Measurements from ENCODE around the gene CHN2.

Gene CHN2

DNA sequence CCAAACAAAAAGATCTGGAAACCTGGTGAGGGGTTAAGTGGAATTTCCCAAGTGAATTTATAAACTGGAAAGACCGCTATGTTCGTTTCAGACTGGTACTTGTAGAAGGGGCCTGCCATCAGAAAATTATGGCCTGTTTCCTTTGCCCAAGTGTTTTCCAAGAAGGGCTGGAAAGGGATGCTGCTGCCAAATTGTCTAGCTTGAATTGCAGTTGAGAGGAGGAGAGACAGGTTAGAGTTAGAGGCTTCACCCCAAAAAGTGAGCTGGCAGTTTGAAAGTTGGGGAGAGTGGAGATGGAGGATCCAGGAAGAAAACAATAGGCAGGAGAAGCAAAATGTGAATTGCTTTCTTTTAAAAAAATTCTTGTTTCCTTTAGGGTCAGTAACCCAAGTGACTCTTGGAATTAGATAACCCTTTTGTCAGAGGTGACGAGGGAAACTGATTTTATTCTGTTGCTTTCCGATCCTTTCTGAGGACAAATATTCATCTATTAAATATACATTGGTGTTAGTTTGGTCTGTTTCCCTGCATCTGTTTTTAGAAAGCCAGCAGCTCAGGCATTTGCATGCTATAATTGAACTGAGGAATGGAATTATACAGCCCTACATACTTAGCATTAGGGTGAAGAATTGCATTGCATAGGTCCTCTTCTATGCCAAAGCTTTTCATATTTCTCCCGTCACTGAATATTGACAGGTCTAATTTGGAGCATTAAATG lies 286.5 kb downstream of the CHN2 start:
- no peak overlapping the region for H3K9ac ChIP-seq
- H3K36me3 ChIP-seq (ENCODE audit: insufficient read depth), result no peaks in the 10 kb centered on the region
- H4K20me1 ChIP-seq (ENCODE audit: insufficient read depth), result no peaks in the 10 kb centered on the region
- no peak overlapping the region for H3K4me3 ChIP-seq (IDR thresholded peaks at IDR 0.05; ENCODE audit: insufficient read depth, low read depth, low read length)
- H3K79me2 ChIP-seq (ENCODE audit: insufficient read depth, low read depth), result no peaks in the 10 kb centered on the region
- H3K4me1 ChIP-seq (ENCODE audit: low read depth, poor library complexity, severe bottlenecking), result no peaks in the 10 kb centered on the region
- no peak overlapping the region for H3K27ac ChIP-seq
- H3K4me2 ChIP-seq, result no peak overlapping the region
- TF ChIP-seq, protein P1, sequence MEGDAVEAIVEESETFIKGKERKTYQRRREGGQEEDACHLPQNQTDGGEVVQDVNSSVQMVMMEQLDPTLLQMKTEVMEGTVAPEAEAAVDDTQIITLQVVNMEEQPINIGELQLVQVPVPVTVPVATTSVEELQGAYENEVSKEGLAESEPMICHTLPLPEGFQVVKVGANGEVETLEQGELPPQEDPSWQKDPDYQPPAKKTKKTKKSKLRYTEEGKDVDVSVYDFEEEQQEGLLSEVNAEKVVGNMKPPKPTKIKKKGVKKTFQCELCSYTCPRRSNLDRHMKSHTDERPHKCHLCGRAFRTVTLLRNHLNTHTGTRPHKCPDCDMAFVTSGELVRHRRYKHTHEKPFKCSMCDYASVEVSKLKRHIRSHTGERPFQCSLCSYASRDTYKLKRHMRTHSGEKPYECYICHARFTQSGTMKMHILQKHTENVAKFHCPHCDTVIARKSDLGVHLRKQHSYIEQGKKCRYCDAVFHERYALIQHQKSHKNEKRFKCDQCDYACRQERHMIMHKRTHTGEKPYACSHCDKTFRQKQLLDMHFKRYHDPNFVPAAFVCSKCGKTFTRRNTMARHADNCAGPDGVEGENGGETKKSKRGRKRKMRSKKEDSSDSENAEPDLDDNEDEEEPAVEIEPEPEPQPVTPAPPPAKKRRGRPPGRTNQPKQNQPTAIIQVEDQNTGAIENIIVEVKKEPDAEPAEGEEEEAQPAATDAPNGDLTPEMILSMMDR (conservative IDR thresholded peaks at IDR 0.05; ENCODE audit: low read depth, low read length), result no peak
- H2AFZ ChIP-seq (ENCODE audit: low read depth), result no peak overlapping the region
- H3K27me3 ChIP-seq (ENCODE audit: insufficient read depth, low read depth), result no peaks in the 10 kb centered on the region

DNA sequence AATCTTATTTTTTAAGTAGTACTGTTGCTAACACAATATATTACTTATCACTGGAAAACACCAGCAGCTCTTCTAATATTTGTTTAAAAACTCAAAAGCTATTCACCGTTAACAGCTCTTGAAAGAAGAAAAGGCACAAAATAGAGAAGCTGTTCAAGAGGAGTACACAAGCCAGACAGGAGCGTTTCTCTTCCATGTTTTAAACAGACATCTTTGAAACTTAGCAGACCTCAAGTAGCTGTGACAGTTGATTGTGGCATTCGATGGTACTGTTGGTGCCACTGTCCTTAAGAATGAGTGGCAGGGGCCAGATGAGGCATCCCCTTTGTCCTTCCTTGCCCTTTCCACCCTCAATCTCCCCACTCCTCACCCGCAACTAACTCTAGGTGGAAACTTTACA lies 287.5 kb downstream of the CHN2 start:
- no peaks in the 10 kb centered on the region for H3K79me2 ChIP-seq (ENCODE audit: insufficient read depth, low read depth)
- no peak overlapping the region for H3K4me2 ChIP-seq
- no peaks in the 10 kb centered on the region for H3K36me3 ChIP-seq (ENCODE audit: insufficient read depth)
- no peak overlapping the region for H3K27ac ChIP-seq
- TF ChIP-seq, protein P1 (conservative IDR thresholded peaks at IDR 0.05; ENCODE audit: low read depth, low read length), result no peak
- H3K9ac ChIP-seq, result no peak overlapping the region
- H4K20me1 ChIP-seq (ENCODE audit: insufficient read depth), result no peaks in the 10 kb centered on the region
- H3K27me3 ChIP-seq (ENCODE audit: insufficient read depth, low read depth), result no peaks in the 10 kb centered on the region
- no peak overlapping the region for H2AFZ ChIP-seq (ENCODE audit: low read depth)
- no peak overlapping the region for H3K4me3 ChIP-seq (IDR thresholded peaks at IDR 0.05; ENCODE audit: insufficient read depth, low read depth, low read length)
- no peaks in the 10 kb centered on the region for H3K4me1 ChIP-seq (ENCODE audit: low read depth, poor library complexity, severe bottlenecking)

DNA sequence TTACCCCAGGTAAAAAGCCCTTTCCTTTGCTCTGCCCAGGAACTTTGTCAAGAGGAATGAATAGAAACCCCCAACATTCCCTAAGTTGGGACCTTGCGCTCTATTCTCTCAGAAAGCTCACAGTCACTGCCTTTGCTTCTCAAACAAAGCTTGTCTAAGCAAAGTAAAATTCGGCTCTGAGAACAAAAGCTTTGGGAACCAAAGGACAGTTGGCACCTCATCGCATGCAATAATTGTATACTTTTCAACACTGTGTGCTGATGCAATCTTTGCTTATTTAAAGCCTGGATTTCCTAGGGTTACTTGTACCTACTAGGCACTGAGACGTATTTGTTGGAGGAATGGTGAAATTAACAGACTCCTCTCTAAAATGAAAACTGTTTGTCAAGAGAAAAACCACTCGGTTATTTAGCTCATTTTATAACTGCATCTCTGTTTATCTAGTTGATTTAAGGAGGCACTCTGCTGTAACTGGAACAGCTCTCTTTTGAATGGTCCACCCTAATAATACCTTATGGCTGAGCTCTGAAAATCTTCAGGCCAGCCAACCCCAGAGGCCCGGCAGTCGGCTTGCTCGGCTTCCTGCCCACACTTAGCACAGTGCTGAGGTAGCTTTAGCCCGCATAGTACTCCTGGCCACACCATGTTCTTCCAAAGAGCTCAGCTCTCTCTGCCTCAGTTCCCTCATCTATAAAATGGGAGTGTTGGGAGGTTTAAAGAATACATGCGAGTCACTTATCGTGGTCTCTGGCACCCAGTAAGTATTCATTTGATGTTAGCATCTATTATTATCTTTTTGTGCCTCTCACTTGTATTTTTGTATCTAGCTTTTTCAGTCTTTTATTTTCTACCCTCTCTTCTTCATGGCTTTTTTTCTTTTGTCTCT lies 288.9 kb downstream of the CHN2 start:
- Histone ChIP-seq H3K9ac (no peak overlapping the region), H3K4me1 (ENCODE audit: low read depth, poor library complexity, severe bottlenecking) (no peaks in the 10 kb centered on the region), H3K4me3 (IDR thresholded peaks at IDR 0.05; ENCODE audit: insufficient read depth, low read depth, low read length) (no peak overlapping the region), H2AFZ (ENCODE audit: low read depth) (no peak overlapping the region), H3K79me2 (ENCODE audit: insufficient read depth, low read depth) (no peaks in the 10 kb centered on the region), H3K27ac (no peak overlapping the region), H4K20me1 (ENCODE audit: insufficient read depth) (no peaks in the 10 kb centered on the region), H3K27me3 (ENCODE audit: insufficient read depth, low read depth) (no peaks in the 10 kb centered on the region), H3K36me3 (ENCODE audit: insufficient read depth) (no peaks in the 10 kb centered on the region), H3K4me2 (no peak overlapping the region)
- TF ChIP-seq, protein P1 (conservative IDR thresholded peaks at IDR 0.05; ENCODE audit: low read depth, low read length), result no peak

DNA sequence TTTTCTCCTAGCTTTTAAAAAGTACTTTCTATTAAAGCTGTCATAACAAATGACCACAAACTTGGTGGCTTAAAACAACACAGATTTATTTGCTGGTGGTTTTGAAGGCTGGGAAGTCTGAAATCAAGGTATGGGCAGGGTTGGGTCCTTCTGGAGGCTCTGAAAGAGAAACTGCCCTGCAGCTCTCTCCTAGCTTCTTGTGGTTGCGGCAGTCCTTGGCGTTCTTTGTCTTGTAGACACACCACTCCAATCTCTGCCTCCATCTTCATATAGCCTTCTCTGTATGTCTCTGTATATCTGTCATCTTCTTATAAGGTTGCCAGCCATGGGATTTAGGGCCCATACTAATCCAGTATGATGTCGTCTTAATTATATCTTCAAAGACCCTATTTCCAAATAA lies 289.7 kb downstream of the CHN2 start:
- Histone ChIP-seq H3K27ac (no peak overlapping the region), H3K4me3 (IDR thresholded peaks at IDR 0.05; ENCODE audit: insufficient read depth, low read depth, low read length) (no peak overlapping the region), H3K9ac (no peak overlapping the region), H3K27me3 (ENCODE audit: insufficient read depth, low read depth) (no peaks in the 10 kb centered on the region), H4K20me1 (ENCODE audit: insufficient read depth) (no peaks in the 10 kb centered on the region), H3K79me2 (ENCODE audit: insufficient read depth, low read depth) (no peaks in the 10 kb centered on the region), H3K4me2 (no peak overlapping the region), H2AFZ (ENCODE audit: low read depth) (no peak overlapping the region), H3K4me1 (ENCODE audit: low read depth, poor library complexity, severe bottlenecking) (no peaks in the 10 kb centered on the region), H3K36me3 (ENCODE audit: insufficient read depth) (no peaks in the 10 kb centered on the region)
- TF ChIP-seq, protein P1 (conservative IDR thresholded peaks at IDR 0.05; ENCODE audit: low read depth, low read length), result no peak

Measured in KMS-11 (cell line).